Testis (tissue), 2 donors: ENCODE data around the gene ALCAM.

ENCODE experiments used
- CTCF ChIP-seq, 3 experiments: fragments of 450-650 bp in 2 of 3; fragments of 200-600 bp in 1 of 3; sonication (generic) in 1 of 3; IDR thresholded peaks; one replicate each; pipeline ENCODE4 v1.5.1; 2016 to 2019; ENCODE audit warnings: antibody characterized with exemption in 3 of 3, mild to moderate bottlenecking in 2 of 3, moderate library complexity in 1 of 3
- POLR2A ChIP-seq: fragments of 450-650 bp; IDR thresholded peaks from one replicate; pipeline ENCODE4 v1.6.1; 2017; ENCODE audit warnings: antibody characterized with exemption, mild to moderate bottlenecking, moderate library complexity

- no peak for TF ChIP-seq CTCF (IDR thresholded peaks at IDR 0.05)
- TF ChIP-seq POLR2A: no peak
These were observed 107.0 kb downstream of the ALCAM start for GRCh38 chr3:105473521-105474223.
